Astrocyte of the spinal cord (primary cell): ENCODE results near the gene MTMR3.

ENCODE experiments used
- DNase-seq: peaks from one replicate; pipeline ENCODE4 v3.0.0; 2011; ENCODE audit warnings: low read depth, low spot score
- H3K4me3 ChIP-seq: 2 replicates; pipeline ENCODE4 v1.5.1; 2011; ENCODE audit warnings: low read depth, mild to moderate bottlenecking, low read length, moderate library complexity
- in situ Hi-C: cut with HindIII; loops from 2 replicates; pipeline ENCODE4 v1.10.0; 2017; ENCODE audit warnings: low sequenced_read_pairs
- TF ChIP-seq, protein P1 (sequence below): IDR thresholded peaks from 2 replicates; pipeline ENCODE4 v1.5.1; 2012; ENCODE audit warnings: low read depth, mild to moderate bottlenecking, low read length, inconsistent platforms

The MTMR3 gene

GRCh38 chr22:29867851-29868250 is 15.1 kb upstream of the MTMR3 start:
- H3K4me3 ChIP-seq = no peak overlapping the region
- in situ Hi-C loops = no loop called here
- TF ChIP-seq, protein P1, sequence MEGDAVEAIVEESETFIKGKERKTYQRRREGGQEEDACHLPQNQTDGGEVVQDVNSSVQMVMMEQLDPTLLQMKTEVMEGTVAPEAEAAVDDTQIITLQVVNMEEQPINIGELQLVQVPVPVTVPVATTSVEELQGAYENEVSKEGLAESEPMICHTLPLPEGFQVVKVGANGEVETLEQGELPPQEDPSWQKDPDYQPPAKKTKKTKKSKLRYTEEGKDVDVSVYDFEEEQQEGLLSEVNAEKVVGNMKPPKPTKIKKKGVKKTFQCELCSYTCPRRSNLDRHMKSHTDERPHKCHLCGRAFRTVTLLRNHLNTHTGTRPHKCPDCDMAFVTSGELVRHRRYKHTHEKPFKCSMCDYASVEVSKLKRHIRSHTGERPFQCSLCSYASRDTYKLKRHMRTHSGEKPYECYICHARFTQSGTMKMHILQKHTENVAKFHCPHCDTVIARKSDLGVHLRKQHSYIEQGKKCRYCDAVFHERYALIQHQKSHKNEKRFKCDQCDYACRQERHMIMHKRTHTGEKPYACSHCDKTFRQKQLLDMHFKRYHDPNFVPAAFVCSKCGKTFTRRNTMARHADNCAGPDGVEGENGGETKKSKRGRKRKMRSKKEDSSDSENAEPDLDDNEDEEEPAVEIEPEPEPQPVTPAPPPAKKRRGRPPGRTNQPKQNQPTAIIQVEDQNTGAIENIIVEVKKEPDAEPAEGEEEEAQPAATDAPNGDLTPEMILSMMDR = no peak
- no peak for DNase-seq

- no peak for DNase-seq
- no peak overlapping the region for H3K4me3 ChIP-seq
- TF ChIP-seq, protein P1 = no peak
- in situ Hi-C loops = no loop called here
Observed at GRCh38 chr22:29870574-29870973, 12.4 kb upstream of the MTMR3 start.

- no peak for DNase-seq
- TF ChIP-seq, protein P1 = no peak
- in situ Hi-C loops = no loop called here
- H3K4me3 ChIP-seq = no peak overlapping the region
Observed at GRCh38 chr22:29871684-29872083, 11.3 kb upstream of the MTMR3 start.

DNA sequence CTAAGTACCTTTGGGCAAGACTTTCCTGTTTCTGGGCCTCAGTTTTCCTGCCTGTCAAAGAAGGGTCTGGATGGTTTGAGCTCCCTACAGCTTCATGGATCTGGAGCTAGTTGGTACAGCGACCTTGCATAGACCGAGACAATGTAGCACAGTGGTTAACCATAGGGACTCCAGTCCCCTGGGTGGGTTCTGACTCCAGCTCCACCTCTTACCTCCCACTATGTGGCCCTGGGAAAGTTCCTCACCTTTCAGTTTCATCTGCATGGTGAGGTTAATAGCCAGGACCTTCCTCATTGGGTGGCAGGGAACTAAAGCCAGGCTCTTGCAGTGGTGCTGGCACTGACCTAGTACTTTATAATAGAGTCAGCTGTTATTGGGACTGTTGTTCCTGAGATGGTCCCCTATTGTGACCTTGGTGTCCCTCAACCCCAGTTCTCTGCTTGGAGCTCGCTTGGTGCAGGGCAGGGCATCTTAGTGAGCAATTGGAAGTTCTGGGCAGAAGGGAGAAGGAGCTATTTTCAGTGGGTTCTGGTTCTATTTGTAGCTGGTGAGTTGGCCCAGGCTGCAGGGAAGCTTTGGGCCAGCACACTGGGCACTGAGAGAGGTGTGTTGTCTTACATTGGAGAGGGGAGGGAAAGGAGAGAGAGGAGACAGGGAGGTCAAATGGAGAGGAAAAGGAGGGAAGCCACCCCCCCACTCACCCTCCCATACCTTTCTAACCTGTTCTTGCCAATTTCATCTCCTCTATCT is 10.7 kb upstream of the MTMR3 start:
- in situ Hi-C loops = no loop called here
- TF ChIP-seq, protein P1 = no peak
- no peak for DNase-seq
- no peak overlapping the region for H3K4me3 ChIP-seq

DNA sequence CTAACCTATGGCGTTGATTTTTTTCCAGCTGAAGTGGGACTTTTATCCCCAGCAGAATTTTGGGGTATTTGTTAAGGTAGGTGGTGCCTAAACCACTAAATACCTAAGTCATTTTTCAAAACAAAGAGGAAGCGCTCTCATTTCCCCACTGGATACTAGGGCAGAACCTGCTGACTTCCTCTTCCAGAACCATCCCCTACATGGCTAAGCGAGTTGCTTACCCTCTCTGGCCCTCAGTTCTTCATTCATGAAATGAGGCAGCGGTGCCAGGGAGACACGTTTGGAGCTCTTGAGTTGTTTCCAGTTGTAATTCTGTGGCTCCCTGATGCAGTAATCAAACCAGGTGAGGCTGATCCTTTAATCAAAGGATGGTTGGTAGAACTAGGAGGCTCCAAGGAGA is 10.0 kb upstream of the MTMR3 start:
- no peak for DNase-seq
- H3K4me3 ChIP-seq = no peak overlapping the region
- TF ChIP-seq, protein P1 = no peak
- in situ Hi-C loops = no loop called here

DNA sequence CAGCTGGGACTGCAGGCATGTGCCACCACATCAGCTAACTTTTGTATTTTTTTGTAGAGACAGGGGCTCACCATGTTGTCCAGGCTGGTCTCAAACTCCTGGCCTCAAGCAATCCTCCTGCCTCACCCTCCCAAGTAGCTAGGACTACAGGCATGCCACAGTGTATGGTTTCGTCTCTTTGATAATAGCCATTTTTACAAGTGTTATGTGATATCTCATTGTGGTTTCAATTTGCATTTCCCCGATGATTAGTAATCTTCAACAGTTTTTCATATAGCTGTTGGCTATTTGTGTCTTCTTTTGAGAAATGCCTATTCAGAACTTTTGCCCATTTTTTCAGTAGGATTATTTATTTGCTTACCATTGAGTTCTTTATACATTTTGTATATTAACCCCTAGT is 9.0 kb upstream of the MTMR3 start:
- TF ChIP-seq, protein P1 = no peak
- no peak overlapping the region for H3K4me3 ChIP-seq
- no peak for DNase-seq
- in situ Hi-C loops = no loop called here
